Hepatic stellate cell (primary cell): Measurements from ENCODE around the gene TSC22D1.
"Not testable (repeated sequence)": the region's sequence is repeated elsewhere in the genome, so short reads cannot be mapped to it uniquely, and the experiment has no call there.

ENCODE experiments used
- DNase-seq: peaks from one replicate; pipeline ENCODE4 v3.0.0; 2011; ENCODE audit warnings: low spot score

Gene TSC22D1

GRCh38 chr13:44573071-44573470 is 3.1 kb downstream of the TSC22D1 start:
- DNase-seq: no peak

GRCh38 chr13:44566601-44567000 is 9.5 kb downstream of the TSC22D1 start:
- DNase-seq: no peak

GRCh38 chr13:44565881-44566280 is 10.2 kb downstream of the TSC22D1 start:
- no peak for DNase-seq

GRCh38 chr13:44564936-44565335 is 11.2 kb downstream of the TSC22D1 start:
- DNase-seq: no peak

- not testable (repeated sequence) for DNase-seq
Measured at GRCh38 chr13:44562853-44563252, 13.3 kb downstream of the TSC22D1 start.

GRCh38 chr13:44561351-44561750 is 14.8 kb downstream of the TSC22D1 start:
- DNase-seq: no peak

- no peak for DNase-seq
Measured at GRCh38 chr13:44557986-44558385, 18.1 kb downstream of the TSC22D1 start.

GRCh38 chr13:44555207-44555606 is 20.9 kb downstream of the TSC22D1 start:
- DNase-seq: no peak

GRCh38 chr13:44549476-44549875 is 26.7 kb downstream of the TSC22D1 start:
- DNase-seq: no peak

GRCh38 chr13:44546164-44546563 is 30.0 kb downstream of the TSC22D1 start:
- no peak for DNase-seq

GRCh38 chr13:44543369-44543768 is 32.8 kb downstream of the TSC22D1 start:
- DNase-seq: no peak

- DNase-seq: no peak
Measured at GRCh38 chr13:44542361-44542760, 33.8 kb downstream of the TSC22D1 start.

- no peak for DNase-seq
Measured at GRCh38 chr13:44541601-44542000, 34.5 kb downstream of the TSC22D1 start.

- DNase-seq: no peak
Measured at GRCh38 chr13:44540761-44541434, 35.2 kb downstream of the TSC22D1 start.

- no peak for DNase-seq
Measured at GRCh38 chr13:44537248-44537647, 38.9 kb downstream of the TSC22D1 start.

- peak; percentile 2 for DNase-seq
Measured at GRCh38 chr13:44523146-44524015, 52.7 kb downstream of the TSC22D1 start.

GRCh38 chr13:44519642-44520041 is 56.5 kb downstream of the TSC22D1 start:
- DNase-seq: no peak

- DNase-seq: no peak
Measured at GRCh38 chr13:44516771-44517170, 59.4 kb downstream of the TSC22D1 start.

- DNase-seq: no peak
Measured at GRCh38 chr13:44514278-44514677, 61.9 kb downstream of the TSC22D1 start.

- not testable (repeated sequence) for DNase-seq
Measured at GRCh38 chr13:44509853-44510252, 66.3 kb downstream of the TSC22D1 start.

- no peak for DNase-seq
Measured at GRCh38 chr13:44508562-44509077, 67.5 kb downstream of the TSC22D1 start.

GRCh38 chr13:44507639-44508038 is 68.5 kb downstream of the TSC22D1 start:
- DNase-seq: no peak

GRCh38 chr13:44506719-44507118 is 69.4 kb downstream of the TSC22D1 start:
- DNase-seq: no peak
